B cell (primary cell): ENCODE measurements around the gene RIMBP2. TPM values are rescaled to one million over a fixed set of nuclear protein-coding genes. Genes with fewer than 3 reads are reported as not detected.

Experiments
- ATAC-seq: fragments of 200-7000 bp; cut with Tn5 transposase; one replicate; pipeline ENCODE4 v1.10.0; 2021; ENCODE audit warnings: low read depth, mild to moderate bottlenecking, moderate number of reproducible peaks, moderate library complexity
- CTCF ChIA-PET: fragments of 350-600 bp; sonication (Branson Sonifier 250); formaldehyde crosslinking; loops from one replicate; lab custom pipeline; 2021; ENCODE audit warnings: antibody characterized with exemption, inconsistent platforms; lab: Charles Lee
- POLR2A ChIA-PET: fragments of 350-600 bp; sonication (Branson Sonifier 250); formaldehyde crosslinking; loops from one replicate; lab custom pipeline; 2021; ENCODE audit warnings: antibody characterized with exemption; lab: Charles Lee
- DNase-seq: peaks from one replicate; pipeline ENCODE4 v3.0.0; 2013
- H2AFZ ChIP-seq: 2 replicates; pipeline ENCODE4 v1.6.1; 2012; ENCODE audit warnings: mild to moderate bottlenecking, low read depth, low read length; ENCODE audit not compliant: insufficient read depth, poor library complexity, severe bottlenecking
- H3K27ac ChIP-seq, 2 donors: 1 replicate in 1 of 2; 2 replicates in 1 of 2; pipeline ENCODE4 v1.5.1; 2012 to 2013; ENCODE audit warnings: low read length in 2 of 2, mild to moderate bottlenecking in 2 of 2, moderate library complexity in 1 of 2
- H3K27me3 ChIP-seq, 4 experiments: fragments of 200-600 bp in 1 of 4; sonication (generic) in 1 of 4; replicated peaks in 1 of 4; 1 replicate in 2 of 4; 2 replicates in 2 of 4; pipeline versions ENCODE4 v1.6.1 to v1.7.0; 2013 to 2016; ENCODE audit warnings: low read length in 3 of 4, mild to moderate bottlenecking in 2 of 4, mixed read lengths in 1 of 4, moderate library complexity in 1 of 4; ENCODE audit not compliant: insufficient read depth in 4 of 4, control insufficient read depth in 3 of 4; ENCODE audit errors: control extremely low read depth in 1 of 4
- H3K36me3 ChIP-seq, 2 experiments: replicated peaks in 1 of 2; 1 replicate in 1 of 2; 2 replicates in 1 of 2; pipeline versions ENCODE4 v1.6.1 to v1.7.1; 2013; ENCODE audit warnings: low read length in 1 of 2; ENCODE audit not compliant: insufficient read depth in 2 of 2, control insufficient read depth in 1 of 2; ENCODE audit errors: control extremely low read depth in 1 of 2, extremely low read depth in 1 of 2
- H3K4me1 ChIP-seq, 2 donors: fragments of 200-600 bp in 1 of 2; sonication (generic) in 1 of 2; 1 replicate in 1 of 2; 2 replicates in 1 of 2; pipeline versions ENCODE4 v1.5.1 to v1.6.1; 2013 to 2017; ENCODE audit warnings: low read length in 2 of 2; ENCODE audit not compliant: control insufficient read depth in 2 of 2, insufficient read depth in 2 of 2
- H3K4me2 ChIP-seq: replicated peaks from 2 replicates; pipeline ENCODE3; 2012; ENCODE audit warnings: mild to moderate bottlenecking, low read depth, low read length; ENCODE audit not compliant: poor library complexity, severe bottlenecking
- H3K4me3 ChIP-seq, 5 experiments: fragments of 200-600 bp in 1 of 5; sonication (generic) in 1 of 5; 1 replicate in 3 of 5; 2 replicates in 2 of 5; pipeline versions ENCODE4 v1.5.1 to v1.7.0; 2011 to 2016; ENCODE audit warnings: low read length in 4 of 5, mild to moderate bottlenecking in 4 of 5, low read depth in 2 of 5, control low read depth in 1 of 5, moderate library complexity in 1 of 5; ENCODE audit not compliant: insufficient read depth in 1 of 5; ENCODE audit errors: control extremely low read depth in 1 of 5, extremely low read depth in 1 of 5
- H3K79me2 ChIP-seq: fragments of 200-600 bp; sonication (generic); one replicate; pipeline ENCODE4 v1.6.0; 2016; ENCODE audit warnings: low read length; ENCODE audit not compliant: control insufficient read depth, insufficient read depth
- H3K9ac ChIP-seq: fragments of 200-600 bp; sonication (generic); 2 replicates; pipeline ENCODE4 v1.6.1; 2017; ENCODE audit warnings: mild to moderate bottlenecking, low read length, moderate library complexity
- H3K9me3 ChIP-seq, 3 donors: one replicate each; pipeline versions ENCODE4 v1.6.1 to v1.7.1; 2013; ENCODE audit warnings: low read length in 2 of 3; ENCODE audit not compliant: control insufficient read depth in 2 of 3, insufficient read depth in 1 of 3; ENCODE audit errors: control extremely low read depth in 1 of 3
- H4K20me1 ChIP-seq: 2 replicates; pipeline ENCODE4 v1.6.0; 2012; ENCODE audit warnings: mild to moderate bottlenecking, low read length; ENCODE audit not compliant: insufficient read depth, control insufficient read depth, poor library complexity, severe bottlenecking
- H3K27ac Mint-ChIP-seq: one replicate; pipeline ENCODE4 v1.8.0; 2021; ENCODE audit warnings: mixed read lengths
- H3K27me3 Mint-ChIP-seq: one replicate; pipeline ENCODE4 v1.8.0; 2021; ENCODE audit warnings: mixed read lengths
- H3K4me1 Mint-ChIP-seq: one replicate; pipeline ENCODE4 v1.8.0; 2021; ENCODE audit warnings: mixed read lengths
- H3K4me3 Mint-ChIP-seq: one replicate; pipeline ENCODE4 v1.8.0; 2021; ENCODE audit warnings: mixed read lengths
- H3K9me3 Mint-ChIP-seq: one replicate; pipeline ENCODE4 v1.8.0; 2022; ENCODE audit warnings: mixed read lengths; ENCODE audit not compliant: insufficient read depth
- EZH2 ChIP-seq: IDR thresholded peaks from 2 replicates; pipeline ENCODE4 v1.6.1; 2012; ENCODE audit warnings: borderline replicate concordance, low read depth, mild to moderate bottlenecking, moderate library complexity, low read length; ENCODE audit not compliant: insufficient read depth, poor library complexity, severe bottlenecking
- WGBS: methylation state at CpG from one replicate; pipeline ENCODE4 v1.1.5; 2013; ENCODE audit warnings: missing lambda C conversion rate; ENCODE audit not compliant: insufficient coverage; 5-methylcytosine and 5-hydroxymethylcytosine counted together
- intact Hi-C: fragments of 100-400 bp; cut with micrococcal nuclease; formaldehyde crosslinking; loops from one replicate; pipeline ENCODE4 v1.10.0; 2022
- polyA plus RNA-seq: library from polyadenylated mRNA; depleted of rRNA; stranded (reverse); fragments of >200 nt; gene quantifications from 2 replicates; pipeline ENCODE4 v1.2.3, GENCODE V29; 2012
- total RNA-seq, 2 donors: library from RNA; stranded (reverse); fragments of 120-200 nt in 1 of 2; gene quantifications; 1 replicate in 1 of 2; 2 replicates in 1 of 2; pipeline versions ENCODE4 v1.2.3 to v1.2.4, GENCODE V29; 2013 to 2022
- TF ChIP-seq, protein P1 (sequence below): fragments of 200-600 bp; IDR thresholded peaks from one replicate; pipeline ENCODE4 v1.8.0; 2022; ENCODE audit warnings: antibody characterized with exemption, mild to moderate bottlenecking

Gene RIMBP2
- total and polyA plus RNA-seq, 2 donors (not counting 1 experiment from before 2014, with no cell fraction given), result not detected

DNA sequence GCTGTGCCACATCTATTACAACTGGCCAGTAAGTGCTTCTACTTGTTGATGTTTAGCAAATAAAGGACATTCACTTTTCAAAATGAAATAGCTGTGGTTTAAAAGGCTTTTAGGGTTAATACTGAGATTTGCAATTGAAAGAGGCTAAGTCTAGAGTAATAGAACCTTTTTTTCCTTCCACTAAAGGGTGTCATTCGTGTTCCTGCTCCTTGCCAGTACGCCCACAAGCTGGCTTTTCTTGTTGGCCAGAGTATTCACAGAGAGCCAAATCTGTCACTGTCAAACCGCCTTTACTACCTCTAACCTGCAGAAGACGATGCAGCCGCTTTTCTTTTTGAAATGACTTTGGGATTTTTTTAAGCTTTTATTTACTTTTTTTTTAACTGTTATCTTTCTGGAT lies 344.8 kb downstream of the RIMBP2 start:
- Histone ChIP-seq H3K9me3 (peaks cover 0 to 7% (median 0%) of the 10 kb centered on the region in 3 donors), H3K36me3 (no peaks in the 10 kb centered on the region), H3K4me1 (no peaks in the 10 kb centered on the region), H3K27me3 (no peaks in the 10 kb centered on the region), H2AFZ (no peak overlapping the region), H3K27ac (no peak overlapping the region), H3K4me2 (no peak overlapping the region), H4K20me1 (no peaks in the 10 kb centered on the region), H3K4me3 (no peak overlapping the region), H3K9ac (no peak overlapping the region), H3K79me2 (no peaks in the 10 kb centered on the region)
- WGBS, result 50% methylated on average over 2 of the region's 5 CpGs
- no peaks in the 10 kb centered on the region for H3K9me3 Mint-ChIP-seq
- POLR2A ChIA-PET, result no interaction called here
- CTCF ChIA-PET, result no interaction called here
- DNase-seq, result no peak
- no peak for TF ChIP-seq EZH2
- TF ChIP-seq, protein P1, sequence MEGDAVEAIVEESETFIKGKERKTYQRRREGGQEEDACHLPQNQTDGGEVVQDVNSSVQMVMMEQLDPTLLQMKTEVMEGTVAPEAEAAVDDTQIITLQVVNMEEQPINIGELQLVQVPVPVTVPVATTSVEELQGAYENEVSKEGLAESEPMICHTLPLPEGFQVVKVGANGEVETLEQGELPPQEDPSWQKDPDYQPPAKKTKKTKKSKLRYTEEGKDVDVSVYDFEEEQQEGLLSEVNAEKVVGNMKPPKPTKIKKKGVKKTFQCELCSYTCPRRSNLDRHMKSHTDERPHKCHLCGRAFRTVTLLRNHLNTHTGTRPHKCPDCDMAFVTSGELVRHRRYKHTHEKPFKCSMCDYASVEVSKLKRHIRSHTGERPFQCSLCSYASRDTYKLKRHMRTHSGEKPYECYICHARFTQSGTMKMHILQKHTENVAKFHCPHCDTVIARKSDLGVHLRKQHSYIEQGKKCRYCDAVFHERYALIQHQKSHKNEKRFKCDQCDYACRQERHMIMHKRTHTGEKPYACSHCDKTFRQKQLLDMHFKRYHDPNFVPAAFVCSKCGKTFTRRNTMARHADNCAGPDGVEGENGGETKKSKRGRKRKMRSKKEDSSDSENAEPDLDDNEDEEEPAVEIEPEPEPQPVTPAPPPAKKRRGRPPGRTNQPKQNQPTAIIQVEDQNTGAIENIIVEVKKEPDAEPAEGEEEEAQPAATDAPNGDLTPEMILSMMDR, result no peak
- ATAC-seq, result no peak
- no peaks in the 10 kb centered on the region for H3K4me1 Mint-ChIP-seq
- no peaks in the 10 kb centered on the region for H3K27me3 Mint-ChIP-seq
- H3K4me3 Mint-ChIP-seq, result no peak overlapping the region
- no peak overlapping the region for H3K27ac Mint-ChIP-seq
- intact Hi-C loops, result no loop called here

DNA sequence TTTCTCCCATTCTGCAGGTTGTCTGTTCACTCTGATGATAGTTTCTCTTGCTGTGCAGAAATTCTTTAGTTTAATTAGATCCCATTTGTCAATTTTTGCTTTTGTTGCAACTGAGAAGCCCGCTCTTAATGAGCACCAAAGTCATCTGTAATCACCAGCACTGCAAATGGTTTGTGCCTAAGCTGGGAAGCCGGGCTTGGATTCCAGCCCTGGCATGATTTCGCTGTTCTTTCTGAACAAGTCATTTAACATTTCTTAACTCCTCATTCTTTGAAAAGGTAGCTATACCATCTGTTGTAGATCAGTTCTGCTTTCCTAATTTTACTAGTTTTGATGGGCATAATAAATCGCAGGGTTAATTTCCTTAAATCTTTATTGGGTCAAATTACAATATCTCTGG lies 346.3 kb downstream of the RIMBP2 start:
- no peak for ATAC-seq
- ChIA-PET POLR2A (no interaction called here), CTCF (no interaction called here)

More for the DNA sequence above, 346.3 kb downstream of the RIMBP2 start:
- Histone ChIP-seq H3K79me2 (no peaks in the 10 kb centered on the region), H3K9me3 (peaks cover 0 to 4% (median 0%) of the 10 kb centered on the region in 3 donors), H3K4me2 (no peak overlapping the region), H2AFZ (no peak overlapping the region), H3K9ac (no peak overlapping the region), H4K20me1 (no peaks in the 10 kb centered on the region), H3K27me3 (no peaks in the 10 kb centered on the region), H3K27ac (no peak overlapping the region), H3K4me1 (no peaks in the 10 kb centered on the region), H3K36me3 (no peaks in the 10 kb centered on the region), H3K4me3 (no peak overlapping the region)
- 78% methylated on average over 2 of the region's 4 CpGs for WGBS
- no peaks in the 10 kb centered on the region for H3K9me3 Mint-ChIP-seq
- TF ChIP-seq, protein P1, result no peak
- no peak for TF ChIP-seq EZH2
- no peak for DNase-seq
- intact Hi-C loops, result no loop called here
- H3K4me3 Mint-ChIP-seq, result no peak overlapping the region
- no peak overlapping the region for H3K27ac Mint-ChIP-seq
- no peaks in the 10 kb centered on the region for H3K4me1 Mint-ChIP-seq
- H3K27me3 Mint-ChIP-seq, result no peaks in the 10 kb centered on the region
